Thymus (tissue), 11 donors: ENCODE data around the gene DBX2. TPM values are rescaled to one million over a fixed set of nuclear protein-coding genes. Genes with fewer than 3 reads are reported as not detected.

Source experiments
- DNase-seq, 9 donors: peaks; one replicate each; pipeline ENCODE4 v3.0.0-alpha.2; 2013; ENCODE audit warnings: low spot score in 9 of 9, low read depth in 6 of 9, missing footprints in 1 of 9
- H3K27ac ChIP-seq, 2 donors: one replicate each; pipeline ENCODE4 v1.5.1; 2013; ENCODE audit warnings: control low read depth in 1 of 2, low read depth in 1 of 2, low read length in 1 of 2, mild to moderate bottlenecking in 1 of 2, moderate library complexity in 1 of 2
- H3K27me3 ChIP-seq, 2 donors: one replicate each; pipeline ENCODE4 v1.5.1; 2013; ENCODE audit warnings: low read length in 1 of 2; ENCODE audit not compliant: control insufficient read depth in 2 of 2, insufficient read depth in 1 of 2
- H3K36me3 ChIP-seq, 2 donors: one replicate each; pipeline ENCODE4 v1.5.1; 2013; ENCODE audit warnings: low read length in 1 of 2, mild to moderate bottlenecking in 1 of 2, moderate library complexity in 1 of 2; ENCODE audit not compliant: control insufficient read depth in 2 of 2, insufficient read depth in 2 of 2
- H3K4me1 ChIP-seq, 2 donors: one replicate each; pipeline ENCODE4 v1.5.1; 2013; ENCODE audit warnings: low read length in 2 of 2; ENCODE audit not compliant: control insufficient read depth in 2 of 2, insufficient read depth in 2 of 2
- H3K4me3 ChIP-seq, 2 donors: one replicate each; pipeline ENCODE4 v1.5.1; 2013; ENCODE audit warnings: low read length in 2 of 2, control low read depth in 1 of 2, mild to moderate bottlenecking in 1 of 2
- H3K9me3 ChIP-seq, 2 donors: one replicate each; pipeline ENCODE4 v1.5.1; 2013; ENCODE audit warnings: low read length in 1 of 2, mild to moderate bottlenecking in 1 of 2; ENCODE audit not compliant: control insufficient read depth in 2 of 2, insufficient read depth in 1 of 2
- WGBS: extraction: QIAGEN DNeasy Blood & Tissue Kit; methylation state at CpG from one replicate; pipeline ENCODE4 v1.1.7; 2013; 5-methylcytosine and 5-hydroxymethylcytosine counted together
- polyA plus RNA-seq: library from polyadenylated mRNA; stranded (reverse); fragments of 200-250 nt; gene quantifications from one replicate; pipeline ENCODE4 v1.2.3, GENCODE V29; 2013
- total RNA-seq: library from RNA; stranded (reverse); fragments of 120-200 nt; gene quantifications from one replicate; pipeline ENCODE4 v1.2.4, GENCODE V29; 2013
- donor health status: healthy.

DBX2 gene
- total and polyA plus RNA-seq, 2 donors: under 0.01 TPM; not detected in 1

- WGBS: 82% methylated on average over 2 of the region's 2 CpGs
- H3K27ac ChIP-seq: no peak overlapping the region
- no peaks in the 10 kb centered on the region for H3K27me3 ChIP-seq
- no peaks in the 10 kb centered on the region for H3K36me3 ChIP-seq
- H3K4me3 ChIP-seq: no peak overlapping the region
- H3K4me1 ChIP-seq: no peaks in the 10 kb centered on the region
- peak in 2 of 9 donors; percentile 8 to 17 for DNase-seq
- no peaks in the 10 kb centered on the region for H3K9me3 ChIP-seq
These were observed 78.0 kb downstream of the DBX2 start for GRCh38 chr12:44972746-44973421.

GRCh38 chr12:44968965-44969364 lies 81.9 kb downstream of the DBX2 start:
- H3K27ac ChIP-seq: no peak overlapping the region
- no peaks in the 10 kb centered on the region for H3K27me3 ChIP-seq
- no peaks in the 10 kb centered on the region for H3K36me3 ChIP-seq
- no peak overlapping the region for H3K4me3 ChIP-seq
- WGBS: 6% methylated on average over 1 of the region's 1 CpG
- peak in 2 of 9 donors; percentile 7 to 37 for DNase-seq
- H3K9me3 ChIP-seq: no peaks in the 10 kb centered on the region
- H3K4me1 ChIP-seq: no peaks in the 10 kb centered on the region

Other genes with a start within 250 kb of the DBX2 start
- gene NELL2, start 174.8 kb downstream of the DBX2 start, total RNA-seq: 8.4 TPM
- 4.5 TPM for gene NELL2, start 174.8 kb downstream of the DBX2 start, polyA plus RNA-seq
- 33.1 TPM for gene ANO6, start 165.0 kb upstream of the DBX2 start, total RNA-seq
- 11.6 TPM for gene ANO6, start 165.0 kb upstream of the DBX2 start, polyA plus RNA-seq